BJ (cell line): ENCODE measurements around the gene ACER3. TPM values are rescaled to one million over a fixed set of nuclear protein-coding genes. Genes with fewer than 3 reads are reported as not detected.

Experiments
- CTCF ChIA-PET: fragments of 350-600 bp; formaldehyde crosslinking; extraction: SDS; loops from one replicate; lab custom pipeline; 2021; ENCODE audit warnings: antibody characterized with exemption, inconsistent platforms; lab: Yijun Ruan, JAX
- POLR2A ChIA-PET: fragments of 300-600 bp; sonication (Branson Sonifier 250); formaldehyde crosslinking; extraction: SDS; loops from one replicate; lab custom pipeline; 2021; ENCODE audit warnings: antibody characterized with exemption; lab: Charles Lee
- DNase-seq: peaks from one replicate; pipeline ENCODE4 v3.0.0-alpha.2; 2011; ENCODE audit warnings: low read depth
- H3K27me3 ChIP-seq: 2 replicates; pipeline ENCODE4 v1.6.0; 2011; ENCODE audit warnings: low read length; ENCODE audit not compliant: control insufficient read depth, insufficient read depth
- H3K36me3 ChIP-seq: 2 replicates; pipeline ENCODE4 v1.5.1; 2011; ENCODE audit warnings: low read length; ENCODE audit not compliant: control insufficient read depth, insufficient read depth
- H3K4me3 ChIP-seq: 2 replicates; pipeline ENCODE4 v1.5.1; 2011; ENCODE audit warnings: low read depth, mild to moderate bottlenecking, control low read depth, low read length
- CTCF ChIP-seq: IDR thresholded peaks from 2 replicates; pipeline ENCODE4 v1.5.1; 2011; ENCODE audit warnings: low read depth, mild to moderate bottlenecking, control low read depth, inconsistent platforms, low read length, moderate library complexity; ENCODE audit not compliant: insufficient read depth
- polyA plus RNA-seq: library from polyadenylated mRNA; depleted of rRNA; stranded (reverse); fragments of >200 nt; gene quantifications from 2 replicates; pipeline ENCODE4 v1.2.3, GENCODE V29; 2011

ACER3 gene
- polyA plus RNA-seq, 1 experiment: 9.7 TPM

DNA sequence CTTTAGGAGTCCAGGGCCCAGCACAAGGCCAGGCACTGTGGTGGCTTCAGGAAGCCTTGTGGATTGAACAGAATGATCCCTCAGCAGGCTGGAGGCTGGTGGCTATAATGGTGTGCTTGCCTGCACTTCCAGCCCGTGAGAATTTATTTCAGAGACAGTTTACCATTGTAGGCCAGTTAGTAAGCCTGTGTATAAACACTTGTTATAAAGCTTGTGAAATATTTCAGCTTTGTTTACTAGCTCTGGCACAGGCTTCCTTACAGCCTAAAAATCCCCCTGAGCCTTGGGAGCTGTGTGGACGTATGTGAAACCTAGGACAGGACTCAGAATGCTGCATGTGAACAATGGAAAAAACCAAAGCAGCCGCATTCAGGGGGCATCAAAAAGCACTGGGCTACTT is 26.6 kb upstream of the ACER3 start:
- H3K4me3 ChIP-seq: no peak overlapping the region
- H3K36me3 ChIP-seq: no peaks in the 10 kb centered on the region
- TF ChIP-seq CTCF: no peak
- ChIA-PET CTCF (interaction anchor here (1.1 to 1.7 kb wide), 3 partner anchors 27 to 112 kb away, joined by 3 to 4 read pairs (median 4); no protein-coding TSS in a partner anchor), POLR2A (no interaction called here)
- H3K27me3 ChIP-seq: peaks cover 20% of the 10 kb centered on the region
- no peak for DNase-seq

- DNase-seq: no peak
- peaks cover 25% of the 10 kb centered on the region for H3K27me3 ChIP-seq
- POLR2A ChIA-PET: no interaction called here
- no peaks in the 10 kb centered on the region for H3K36me3 ChIP-seq
- H3K4me3 ChIP-seq: no peak overlapping the region
- CTCF ChIA-PET: interaction anchor here (0.6 to 1.3 kb wide), 6 partner anchors 11 to 110 kb away, joined by 3 read pairs; no protein-coding TSS in a partner anchor
- no peak for TF ChIP-seq CTCF
Observed at GRCh38 chr11:76835036-76835435, 25.7 kb upstream of the ACER3 start.

- CTCF ChIA-PET: interaction anchor here (0.6 to 1.3 kb wide), 10 partner anchors 12 to 114 kb away, joined by 3 to 6 read pairs (median 3); partner anchors contain the start of gene ACER3
- POLR2A ChIA-PET: no interaction called here
Observed at GRCh38 chr11:76835928-76836612, 24.6 kb upstream of the ACER3 start.

GRCh38 chr11:76836613-76837291 is 24.0 kb upstream of the ACER3 start:
- H3K27me3 ChIP-seq: peaks cover 27% of the 10 kb centered on the region
- ChIA-PET POLR2A (no interaction called here), CTCF (interaction anchor here (0.9 to 1.3 kb wide), 4 partner anchors 22 to 103 kb away, joined by 3 to 6 read pairs (median 4); no protein-coding TSS in a partner anchor)
- DNase-seq: no peak
- no peaks in the 10 kb centered on the region for H3K36me3 ChIP-seq
- TF ChIP-seq CTCF: peak; percentile 51
- H3K4me3 ChIP-seq: no peak overlapping the region

More at GRCh38 chr11:76835928-76836612, 24.6 kb upstream of the ACER3 start:
- no peaks in the 10 kb centered on the region for H3K36me3 ChIP-seq
- no peak overlapping the region for H3K4me3 ChIP-seq
- H3K27me3 ChIP-seq: peaks cover 27% of the 10 kb centered on the region
- no peak for TF ChIP-seq CTCF
- peak; percentile 59 for DNase-seq
